ENCODE results near the gene PLEKHG7. TPM values are rescaled to one million over a fixed set of nuclear protein-coding genes. Genes with fewer than 3 reads are reported as not detected.

The PLEKHG7 gene
- total RNA-seq, 1 experiment from 2014 or later, result 1.3 TPM

- peaks cover 4% of the 10 kb centered on the region for H3K9me3 Mint-ChIP-seq (ENCODE audit: low read depth, unreplicated experiment)
- peaks cover 5% of the 10 kb centered on the region for H3K36me3 Mint-ChIP-seq (ENCODE audit: insufficient read depth, unreplicated experiment)
- peaks cover 9% of the 10 kb centered on the region for H3K4me1 Mint-ChIP-seq (ENCODE audit: low read depth, unreplicated experiment)
- CTCF ChIA-PET, result no interaction called here
- intact Hi-C loops (cut with micrococcal nuclease; ENCODE audit: unreplicated experiment), result no loop called here
- BruUV-seq (replicated peaks), result no TSS peak
- no peaks in the 10 kb centered on the region for H3K27me3 Mint-ChIP-seq (ENCODE audit: unreplicated experiment)
- TF ChIP-seq CTCF (IDR thresholded peaks at IDR 0.05; ENCODE audit: unreplicated experiment), result no peak
- no peak for DNase-seq
- H3K27ac Mint-ChIP-seq (ENCODE audit: unreplicated experiment), result no peak overlapping the region
- no peak overlapping the region for H3K4me3 Mint-ChIP-seq (ENCODE audit: low read depth, unreplicated experiment)
These were observed 3.8 kb downstream of the PLEKHG7 start for GRCh38 chr12:92706594-92706993.

- Mint-ChIP-seq H3K27me3 (ENCODE audit: unreplicated experiment) (no peaks in the 10 kb centered on the region), H3K27ac (ENCODE audit: unreplicated experiment) (no peak overlapping the region), H3K36me3 (ENCODE audit: insufficient read depth, unreplicated experiment) (peaks cover 5% of the 10 kb centered on the region), H3K9me3 (ENCODE audit: low read depth, unreplicated experiment) (peaks cover 4% of the 10 kb centered on the region), H3K4me1 (ENCODE audit: low read depth, unreplicated experiment) (no peaks in the 10 kb centered on the region), H3K4me3 (ENCODE audit: low read depth, unreplicated experiment) (no peak overlapping the region)
- BruUV-seq (replicated peaks), result no TSS peak
- no peak for DNase-seq
- CTCF ChIA-PET, result no interaction called here
- TF ChIP-seq CTCF (IDR thresholded peaks at IDR 0.05; ENCODE audit: unreplicated experiment), result no peak
- intact Hi-C loops (cut with micrococcal nuclease; ENCODE audit: unreplicated experiment), result no loop called here
These were observed 5.1 kb downstream of the PLEKHG7 start for GRCh38 chr12:92707926-92708325.

- no peaks in the 10 kb centered on the region for H3K4me1 Mint-ChIP-seq (ENCODE audit: low read depth, unreplicated experiment)
- CTCF ChIA-PET, result no interaction called here
- intact Hi-C loops (cut with micrococcal nuclease; ENCODE audit: unreplicated experiment), result no loop called here
- no peaks in the 10 kb centered on the region for H3K27me3 Mint-ChIP-seq (ENCODE audit: unreplicated experiment)
- H3K9me3 Mint-ChIP-seq (ENCODE audit: low read depth, unreplicated experiment), result peaks cover 8% of the 10 kb centered on the region
- no peak overlapping the region for H3K4me3 Mint-ChIP-seq (ENCODE audit: low read depth, unreplicated experiment)
- peaks cover 5% of the 10 kb centered on the region for H3K36me3 Mint-ChIP-seq (ENCODE audit: insufficient read depth, unreplicated experiment)
- no peak for DNase-seq
- H3K27ac Mint-ChIP-seq (ENCODE audit: unreplicated experiment), result no peak overlapping the region
- no peak for TF ChIP-seq CTCF (IDR thresholded peaks at IDR 0.05; ENCODE audit: unreplicated experiment)
- BruUV-seq (replicated peaks), result no TSS peak
These were observed 12.8 kb downstream of the PLEKHG7 start for GRCh38 chr12:92715625-92716024.

DNA sequence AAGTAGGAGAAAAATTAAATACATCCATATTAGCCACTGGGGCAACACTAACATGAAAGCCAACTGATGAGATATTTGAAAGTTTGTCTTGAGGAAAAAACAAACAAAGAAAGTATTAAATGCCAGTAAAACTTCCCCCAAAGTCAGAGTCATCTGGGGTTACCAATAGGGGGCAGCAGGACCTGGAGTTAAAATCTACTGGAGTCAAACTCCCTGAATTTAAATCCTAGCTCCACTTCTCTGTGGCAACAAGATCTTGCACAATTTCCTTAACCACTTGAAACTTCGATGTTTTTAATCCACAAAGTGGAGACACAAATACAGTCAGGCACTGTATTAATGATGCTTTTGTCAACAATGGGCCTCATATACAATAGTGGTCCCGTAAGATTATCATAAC lies 14.4 kb downstream of the PLEKHG7 start:
- H3K9me3 Mint-ChIP-seq (ENCODE audit: low read depth, unreplicated experiment), result peaks cover 5% of the 10 kb centered on the region
- H3K36me3 Mint-ChIP-seq (ENCODE audit: insufficient read depth, unreplicated experiment), result no peaks in the 10 kb centered on the region
- CTCF ChIA-PET, result no interaction called here
- intact Hi-C loops (cut with micrococcal nuclease; ENCODE audit: unreplicated experiment), result no loop called here
- BruUV-seq (replicated peaks), result no TSS peak
- peak; percentile 12 for DNase-seq
- H3K27me3 Mint-ChIP-seq (ENCODE audit: unreplicated experiment), result no peaks in the 10 kb centered on the region
- no peak overlapping the region for H3K27ac Mint-ChIP-seq (ENCODE audit: unreplicated experiment)
- no peaks in the 10 kb centered on the region for H3K4me1 Mint-ChIP-seq (ENCODE audit: low read depth, unreplicated experiment)
- H3K4me3 Mint-ChIP-seq (ENCODE audit: low read depth, unreplicated experiment), result no peak overlapping the region
- no peak for TF ChIP-seq CTCF (IDR thresholded peaks at IDR 0.05; ENCODE audit: unreplicated experiment)
